ENCODE data around the gene ZSCAN29. TPM values are rescaled to one million over a fixed set of nuclear protein-coding genes. Genes with fewer than 3 reads are reported as not detected.

The ZSCAN29 gene
- total and polyA plus RNA-seq, 2 donors (not counting 1 experiment from before 2014, with no cell fraction given), result 16.1 to 51.5 TPM

GRCh38 chr15:43314171-43314570 lies 56.7 kb downstream of the ZSCAN29 start:
- Mint-ChIP-seq H3K27ac (no peak overlapping the region), H3K9me3 (ENCODE audit: insufficient read depth) (no peaks in the 10 kb centered on the region), H3K4me3 (no peak overlapping the region), H3K27me3 (peaks cover 54% of the 10 kb centered on the region), H3K4me1 (no peaks in the 10 kb centered on the region)
- no peak overlapping the region for H3K4me3 ChIP-seq (ENCODE audit: control extremely low read depth in 1 of 5, extremely low read depth in 1 of 5, insufficient read depth in 1 of 5, low read depth in 2 of 5, low read length in 4 of 5)
- ATAC-seq (ENCODE audit: low read depth) (no peak), DNase-seq (no peak)
- H3K36me3 ChIP-seq (replicated peaks in 1 of 2; ENCODE audit: control extremely low read depth in 1 of 2, control insufficient read depth in 1 of 2, extremely low read depth in 1 of 2, insufficient read depth in 2 of 2, low read length in 1 of 2), result no peaks in the 10 kb centered on the region
- ChIA-PET CTCF (no interaction called here), POLR2A (no interaction called here)
- no peak for TF ChIP-seq EZH2 (IDR thresholded peaks at IDR 0.05; ENCODE audit: borderline replicate concordance, insufficient read depth, low read depth, low read length, poor library complexity, severe bottlenecking)
- TF ChIP-seq CTCF (IDR thresholded peaks at IDR 0.05), result no peak
- H3K27ac ChIP-seq (ENCODE audit: low read length in 2 of 2), result no peak overlapping the region
- no peaks in the 10 kb centered on the region for H3K9me3 ChIP-seq (ENCODE audit: control extremely low read depth in 1 of 3, control insufficient read depth in 2 of 3, insufficient read depth in 1 of 3, low read length in 2 of 3)
- H3K9ac ChIP-seq (ENCODE audit: low read length), result no peak overlapping the region
- intact Hi-C loops (cut with micrococcal nuclease), result no loop called here
- 83% methylated on average over 2 of the region's 3 CpGs for WGBS (ENCODE audit: insufficient coverage)
- H3K79me2 ChIP-seq (ENCODE audit: control insufficient read depth, insufficient read depth, low read length), result no peaks in the 10 kb centered on the region
- H3K27me3 ChIP-seq (replicated peaks in 1 of 4; ENCODE audit: control extremely low read depth in 1 of 4, control insufficient read depth in 3 of 4, insufficient read depth in 4 of 4, low read length in 3 of 4), result peaks cover 0 to 27% (median 10%) of the 10 kb centered on the region in 4 experiments
- no peak overlapping the region for H2AFZ ChIP-seq (ENCODE audit: insufficient read depth, low read depth, low read length, poor library complexity, severe bottlenecking)
- H4K20me1 ChIP-seq (ENCODE audit: control insufficient read depth, insufficient read depth, low read length, poor library complexity, severe bottlenecking), result no peaks in the 10 kb centered on the region
- H3K4me2 ChIP-seq (replicated peaks; ENCODE audit: low read depth, low read length, poor library complexity, severe bottlenecking), result no peak overlapping the region
- no peaks in the 10 kb centered on the region for H3K4me1 ChIP-seq (ENCODE audit: control insufficient read depth in 2 of 2, insufficient read depth in 2 of 2, low read length in 2 of 2)

- Histone ChIP-seq H3K4me1 (ENCODE audit: control insufficient read depth in 2 of 2, insufficient read depth in 2 of 2, low read length in 2 of 2) (no peaks in the 10 kb centered on the region), H4K20me1 (ENCODE audit: control insufficient read depth, insufficient read depth, low read length, poor library complexity, severe bottlenecking) (no peaks in the 10 kb centered on the region), H3K4me3 (ENCODE audit: control extremely low read depth in 1 of 5, extremely low read depth in 1 of 5, insufficient read depth in 1 of 5, low read depth in 2 of 5, low read length in 4 of 5) (no peak overlapping the region), H3K9me3 (ENCODE audit: control extremely low read depth in 1 of 3, control insufficient read depth in 2 of 3, insufficient read depth in 1 of 3, low read length in 2 of 3) (no peaks in the 10 kb centered on the region), H3K27ac (ENCODE audit: low read length in 2 of 2) (no peak overlapping the region), H3K9ac (ENCODE audit: low read length) (no peak overlapping the region), H3K4me2 (replicated peaks; ENCODE audit: low read depth, low read length, poor library complexity, severe bottlenecking) (no peak overlapping the region), H2AFZ (ENCODE audit: insufficient read depth, low read depth, low read length, poor library complexity, severe bottlenecking) (no peak overlapping the region), H3K27me3 (replicated peaks in 1 of 4; ENCODE audit: control extremely low read depth in 1 of 4, control insufficient read depth in 3 of 4, insufficient read depth in 4 of 4, low read length in 3 of 4) (peaks cover 0 to 27% (median 9%) of the 10 kb centered on the region in 4 experiments), H3K79me2 (ENCODE audit: control insufficient read depth, insufficient read depth, low read length) (no peaks in the 10 kb centered on the region), H3K36me3 (replicated peaks in 1 of 2; ENCODE audit: control extremely low read depth in 1 of 2, control insufficient read depth in 1 of 2, extremely low read depth in 1 of 2, insufficient read depth in 2 of 2, low read length in 1 of 2) (no peaks in the 10 kb centered on the region)
- H3K4me3 Mint-ChIP-seq, result no peak overlapping the region
- no peak overlapping the region for H3K27ac Mint-ChIP-seq
- H3K4me1 Mint-ChIP-seq, result no peaks in the 10 kb centered on the region
- 87% methylated on average over 3 of the region's 4 CpGs for WGBS (ENCODE audit: insufficient coverage)
- CTCF ChIA-PET, result interaction anchor here (1.0 kb wide), 1 partner anchor 27 kb away, joined by 3 read pairs; no protein-coding TSS in a partner anchor
- H3K27me3 Mint-ChIP-seq, result peaks cover 61% of the 10 kb centered on the region
- no peaks in the 10 kb centered on the region for H3K9me3 Mint-ChIP-seq (ENCODE audit: insufficient read depth)
- POLR2A ChIA-PET, result no interaction called here
- ATAC-seq (ENCODE audit: low read depth) (no peak), DNase-seq (no peak)
- intact Hi-C loops (cut with micrococcal nuclease), result no loop called here
- TF ChIP-seq CTCF (IDR thresholded peaks at IDR 0.05) (no peak), EZH2 (IDR thresholded peaks at IDR 0.05; ENCODE audit: borderline replicate concordance, insufficient read depth, low read depth, low read length, poor library complexity, severe bottlenecking) (no peak)
These were observed 58.5 kb downstream of the ZSCAN29 start for GRCh38 chr15:43312378-43312777.

Other genes with a start within 250 kb of the ZSCAN29 start
- gene TMEM62, start 237.5 kb downstream of the ZSCAN29 start, total RNA-seq, result 65.3 and 74.4 TPM in 2 replicates
- 18.6 and 24.4 TPM in 2 replicates for gene TMEM62, start 237.5 kb downstream of the ZSCAN29 start, polyA plus RNA-seq
- gene CCNDBP1, start 185.6 kb downstream of the ZSCAN29 start, total RNA-seq, result 113 and 116 TPM in 2 replicates
- gene CCNDBP1, start 185.6 kb downstream of the ZSCAN29 start, polyA plus RNA-seq, result 111 and 127 TPM in 2 replicates
- gene EPB42, start 150.0 kb downstream of the ZSCAN29 start, total RNA-seq, result not detected in 2 replicates
- gene EPB42, start 150.0 kb downstream of the ZSCAN29 start, polyA plus RNA-seq, result not detected in 2 replicates
- gene TGM5, start 104.1 kb downstream of the ZSCAN29 start, total RNA-seq, result 0.42 TPM in 1 of 2 replicates, not detected in the other
- gene TGM5, start 104.1 kb downstream of the ZSCAN29 start, polyA plus RNA-seq, result not detected in 2 replicates
- not detected in 2 replicates for gene TGM7, start 68.8 kb downstream of the ZSCAN29 start, total RNA-seq
- gene TGM7, start 68.8 kb downstream of the ZSCAN29 start, polyA plus RNA-seq, result not detected in 2 replicates
- 12.8 and 16.2 TPM in 2 replicates for gene LCMT2, start 40.5 kb downstream of the ZSCAN29 start, total RNA-seq
- gene LCMT2, start 40.5 kb downstream of the ZSCAN29 start, polyA plus RNA-seq, result 7.5 and 10.1 TPM in 2 replicates
- 24.0 and 31.6 TPM in 2 replicates for gene TUBGCP4, start 58 bp upstream of the ZSCAN29 start, total RNA-seq
- gene TUBGCP4, start 58 bp upstream of the ZSCAN29 start, polyA plus RNA-seq, result 9.4 and 10.0 TPM in 2 replicates
- 70.5 and 88.4 TPM in 2 replicates for gene TP53BP1, start 122.1 kb upstream of the ZSCAN29 start, total RNA-seq
- gene TP53BP1, start 122.1 kb upstream of the ZSCAN29 start, polyA plus RNA-seq, result 13.1 and 17.6 TPM in 2 replicates
- 0.07 and 0.17 TPM in 2 replicates for gene MAP1A, start 146.6 kb upstream of the ZSCAN29 start, total RNA-seq
- 0.03 and 0.06 TPM in 2 replicates for gene MAP1A, start 146.6 kb upstream of the ZSCAN29 start, polyA plus RNA-seq
- 88.9 and 94.8 TPM in 2 replicates for gene PPIP5K1, start 219.2 kb upstream of the ZSCAN29 start, total RNA-seq
- gene PPIP5K1, start 219.2 kb upstream of the ZSCAN29 start, polyA plus RNA-seq, result 40.2 and 40.6 TPM in 2 replicates
- not detected in 2 replicates for gene CKMT1B, start 223.0 kb upstream of the ZSCAN29 start, total RNA-seq
- not detected in 2 replicates for gene CKMT1B, start 223.0 kb upstream of the ZSCAN29 start, polyA plus RNA-seq
- gene STRC, start 247.8 kb upstream of the ZSCAN29 start, total RNA-seq, result 1.0 and 1.3 TPM in 2 replicates
- 1.3 and 1.7 TPM in 2 replicates for gene STRC, start 247.8 kb upstream of the ZSCAN29 start, polyA plus RNA-seq

All from B cell (primary cell).